ENCODE data around the gene JMJD8. TPM values are rescaled to one million over a fixed set of nuclear protein-coding genes. Genes with fewer than 3 reads are reported as not detected.
"Not testable (repeated sequence)": the region's sequence is repeated elsewhere in the genome, so short reads cannot be mapped to it uniquely, and the experiment has no call there.

JMJD8 gene
- total RNA-seq, 4 donors from 2014 or later, result 73.2 to 114 (median 88.1) TPM

- peaks cover 0 to 10% (median 3%) of the 10 kb centered on the region in 4 donors for H3K36me3 ChIP-seq
- H3K27ac ChIP-seq (replicated peaks in 1 of 4), result no peak overlapping the region
- WGBS, result 62% methylated on average over 9 of the region's 11 CpGs
- H3K27me3 ChIP-seq, result peaks cover 0 to 41% (median 24%) of the 10 kb centered on the region in 4 donors
- peaks cover 24 to 76% (median 56%) of the 10 kb centered on the region in 4 donors for H3K4me1 ChIP-seq
- H3K9me3 ChIP-seq, result no peaks in the 10 kb centered on the region
- TF ChIP-seq CTCF (IDR thresholded peaks at IDR 0.05) (no peak), POLR2AphosphoS5 (IDR thresholded peaks at IDR 0.05) (no peak), POLR2A (IDR thresholded peaks at IDR 0.05; ENCODE audit: low read depth) (no peak), EP300 (IDR thresholded peaks at IDR 0.05) (no peak)
- peak overlapping the region in 3 of 4 donors; percentile 68 to 86 (median 86) for H3K4me3 ChIP-seq
- DNase-seq (ENCODE audit: extremely low spot score), result no peak
- intact Hi-C loops (cut with DNase I), result no loop called here
Observed at GRCh38 chr16:714079-714478, 29.9 kb upstream of the JMJD8 start.

- H3K36me3 ChIP-seq; H3K9me3 ChIP-seq; DNase-seq (ENCODE audit: extremely low spot score); intact Hi-C loops (cut with DNase I); H3K4me3 ChIP-seq; H3K27ac ChIP-seq (replicated peaks in 1 of 4): not testable (repeated sequence)
- peak in 1 of 2 donors; percentile 19 for TF ChIP-seq POLR2AphosphoS5 (IDR thresholded peaks at IDR 0.05)
- peak in 2 of 3 experiments; percentile 18 to 29 for TF ChIP-seq CTCF (IDR thresholded peaks at IDR 0.05)
- WGBS, result 58% methylated on average over 12 of the region's 13 CpGs
- Histone ChIP-seq H3K4me1 (peaks cover 23 to 67% (median 51%) of the 10 kb centered on the region in 4 donors), H3K27me3 (peaks cover 0 to 54% (median 37%) of the 10 kb centered on the region in 4 donors)
Observed at GRCh38 chr16:712740-713250, 28.7 kb upstream of the JMJD8 start.

GRCh38 chr16:711548-712320 lies 27.6 kb upstream of the JMJD8 start:
- Histone ChIP-seq H3K27ac (replicated peaks in 1 of 4) (no peak overlapping the region), H3K9me3 (no peaks in the 10 kb centered on the region), H3K4me3 (no peak overlapping the region), H3K4me1 (peaks cover 20 to 56% (median 45%) of the 10 kb centered on the region in 4 donors), H3K27me3 (peaks cover 0 to 65% (median 45%) of the 10 kb centered on the region in 4 donors), H3K36me3 (peaks cover 0 to under 1% (median 0%) of the 10 kb centered on the region in 4 donors)
- DNase-seq (ENCODE audit: extremely low spot score), result no peak
- intact Hi-C loops (cut with DNase I), result loop anchor here (1.0 to 2.0 kb wide), 2 partner anchors 31 to 74 kb away; no protein-coding TSS in a partner anchor
- 14% methylated on average over 14 of the region's 25 CpGs for WGBS
- TF ChIP-seq EP300 (IDR thresholded peaks at IDR 0.05) (no peak), POLR2A (IDR thresholded peaks at IDR 0.05; ENCODE audit: low read depth) (no peak), CTCF (IDR thresholded peaks at IDR 0.05) (peak; percentile 93 to 96 (median 94)), POLR2AphosphoS5 (IDR thresholded peaks at IDR 0.05) (peak in 1 of 2 donors; percentile 32)

- no peak overlapping the region for H3K27ac ChIP-seq (replicated peaks in 1 of 4)
Observed at GRCh38 chr16:711084-711483, 26.9 kb upstream of the JMJD8 start.

More at GRCh38 chr16:711084-711483, 26.9 kb upstream of the JMJD8 start:
- Histone ChIP-seq H3K9me3 (no peaks in the 10 kb centered on the region), H3K27me3 (peaks cover 0 to 71% (median 51%) of the 10 kb centered on the region in 4 donors), H3K4me3 (no peak overlapping the region), H3K4me1 (peaks cover 17 to 56% (median 45%) of the 10 kb centered on the region in 4 donors), H3K36me3 (no peaks in the 10 kb centered on the region)
- DNase-seq (ENCODE audit: extremely low spot score), result no peak
- TF ChIP-seq POLR2AphosphoS5 (IDR thresholded peaks at IDR 0.05) (no peak), POLR2A (IDR thresholded peaks at IDR 0.05; ENCODE audit: low read depth) (no peak), EP300 (IDR thresholded peaks at IDR 0.05) (no peak), CTCF (IDR thresholded peaks at IDR 0.05) (no peak)
- intact Hi-C loops (cut with DNase I), result loop anchor here (1.0 to 2.0 kb wide), 2 partner anchors 32 to 74 kb away; no protein-coding TSS in a partner anchor
- 74% methylated on average over 10 of the region's 12 CpGs for WGBS

All from esophagus muscularis mucosa (tissue), 4 donors.